Small intestine (tissue), 7 donors: ENCODE measurements around the gene DDX5. TPM values are rescaled to one million over a fixed set of nuclear protein-coding genes. Genes with fewer than 3 reads are reported as not detected.

ENCODE experiments used
- DNase-seq, 2 donors: peaks; one replicate each; pipeline versions ENCODE4 v3.0.0 to v3.0.0-alpha.2; 2013
- FAIRE-seq: peaks from 2 replicates; lab custom pipeline; 2012; peaks lifted over from hg19 to GRCh38; lab: Jason Lieb, UNC
- H3K27ac ChIP-seq, 3 donors: one replicate each; pipeline ENCODE4 v1.5.1; 2013; ENCODE audit warnings: low read length in 2 of 3, mild to moderate bottlenecking in 2 of 3, control low read depth in 1 of 3, inconsistent platforms in 1 of 3, low read depth in 1 of 3, moderate library complexity in 1 of 3
- H3K27me3 ChIP-seq, 3 donors: one replicate each; pipeline ENCODE4 v1.6.1; 2013; ENCODE audit warnings: low read length in 3 of 3, inconsistent platforms in 1 of 3; ENCODE audit not compliant: control insufficient read depth in 3 of 3, insufficient read depth in 3 of 3
- H3K36me3 ChIP-seq, 3 donors: one replicate each; pipeline ENCODE4 v1.6.1; 2013; ENCODE audit warnings: low read length in 3 of 3, inconsistent platforms in 1 of 3, low read depth in 1 of 3, mild to moderate bottlenecking in 1 of 3, moderate library complexity in 1 of 3; ENCODE audit not compliant: control insufficient read depth in 3 of 3, insufficient read depth in 2 of 3
- H3K4me1 ChIP-seq, 3 donors: one replicate each; pipeline ENCODE4 v1.6.1; 2013; ENCODE audit warnings: low read length in 2 of 3, inconsistent platforms in 1 of 3, low read depth in 1 of 3, mild to moderate bottlenecking in 1 of 3, moderate library complexity in 1 of 3; ENCODE audit not compliant: control insufficient read depth in 3 of 3, insufficient read depth in 2 of 3
- H3K4me3 ChIP-seq, 3 donors: one replicate each; pipeline ENCODE4 v1.5.1; 2013; ENCODE audit warnings: low read length in 3 of 3, control low read depth in 1 of 3, inconsistent platforms in 1 of 3, low read depth in 1 of 3, mild to moderate bottlenecking in 1 of 3, moderate library complexity in 1 of 3
- H3K9me3 ChIP-seq, 2 donors: one replicate each; pipeline ENCODE4 v1.6.1; 2013; ENCODE audit warnings: low read depth in 1 of 2, low read length in 1 of 2; ENCODE audit not compliant: control insufficient read depth in 2 of 2, insufficient read depth in 1 of 2
- WGBS, 3 donors: extraction: QIAGEN DNeasy Blood & Tissue Kit; methylation state at CpG; one replicate each; pipeline ENCODE4 v1.1.7; 2013; 5-methylcytosine and 5-hydroxymethylcytosine counted together
- polyA plus RNA-seq, 4 donors: library from polyadenylated mRNA; stranded (reverse) in 3 of 4; unstranded in 1 of 4; fragments of 200-250 nt in 3 of 4; fragments of 120-200 nt in 1 of 4; gene quantifications; one replicate each; pipeline versions ENCODE4 v1.2.1 to v1.2.3, GENCODE V29; 2013
- donor health status: healthy with polysubstance abuse.
- donor health status: control.
- donor health status: control.
- donor health status: Bipolar disorder and iron deficiency.
- donor health status: healthy.

Gene DDX5
- polyA plus RNA-seq, 4 donors, result 269 to 425 (median 321) TPM

- FAIRE-seq (no peak), DNase-seq (no peak)
- no peak overlapping the region for H3K27ac ChIP-seq
- no peaks in the 10 kb centered on the region for H3K9me3 ChIP-seq
- H3K36me3 ChIP-seq, result peaks cover 15 to 44% (median 25%) of the 10 kb centered on the region in 3 donors
- H3K4me3 ChIP-seq, result no peak overlapping the region
- peaks cover 0 to 22% (median 16%) of the 10 kb centered on the region in 3 donors for H3K4me1 ChIP-seq
- WGBS, 3 donors, result 73 to 78% (median 74%) methylated on average over 3 of the region's 3 CpGs
- no peaks in the 10 kb centered on the region for H3K27me3 ChIP-seq
Observed at GRCh38 chr17:64502021-64502420, 4.1 kb downstream of the DDX5 start.

- no peaks in the 10 kb centered on the region for H3K27me3 ChIP-seq
- peaks cover 15 to 44% (median 25%) of the 10 kb centered on the region in 3 donors for H3K36me3 ChIP-seq
- peaks cover 0 to 22% (median 16%) of the 10 kb centered on the region in 3 donors for H3K4me1 ChIP-seq
- H3K27ac ChIP-seq, result no peak overlapping the region
- H3K9me3 ChIP-seq, result no peaks in the 10 kb centered on the region
- H3K4me3 ChIP-seq, result no peak overlapping the region
- FAIRE-seq, result no peak
- 85 to 87% (median 87%) methylated on average over 11 of the region's 11 CpGs for WGBS, 3 donors
- DNase-seq, result no peak
Observed at GRCh38 chr17:64500862-64501765, 5.0 kb downstream of the DDX5 start.

GRCh38 chr17:64500487-64500859 lies 5.6 kb downstream of the DDX5 start:
- FAIRE-seq (no peak), DNase-seq (no peak)
- Histone ChIP-seq H3K9me3 (no peaks in the 10 kb centered on the region), H3K27ac (no peak overlapping the region), H3K4me1 (peaks cover 0 to 29% (median 16%) of the 10 kb centered on the region in 3 donors), H3K36me3 (peaks cover 15 to 44% (median 25%) of the 10 kb centered on the region in 3 donors), H3K27me3 (no peaks in the 10 kb centered on the region), H3K4me3 (no peak overlapping the region)
- 75 to 84% (median 82%) methylated on average over 8 of the region's 8 CpGs for WGBS, 3 donors

- peaks cover 0 to 29% (median 16%) of the 10 kb centered on the region in 3 donors for H3K4me1 ChIP-seq
- FAIRE-seq (no peak), DNase-seq (no peak)
- H3K36me3 ChIP-seq, result peaks cover 15 to 44% (median 25%) of the 10 kb centered on the region in 3 donors
- H3K27me3 ChIP-seq, result no peaks in the 10 kb centered on the region
- WGBS, 3 donors, result 84 to 88% (median 85%) methylated on average over 6 of the region's 6 CpGs
- no peak overlapping the region for H3K27ac ChIP-seq
- no peak overlapping the region for H3K4me3 ChIP-seq
- H3K9me3 ChIP-seq, result no peaks in the 10 kb centered on the region
Observed at GRCh38 chr17:64499805-64500486, 6.1 kb downstream of the DDX5 start.

- Histone ChIP-seq H3K4me1 (peaks cover 0 to 19% (median 10%) of the 10 kb centered on the region in 3 donors), H3K4me3 (no peak overlapping the region), H3K27me3 (no peaks in the 10 kb centered on the region), H3K27ac (peak overlapping the region; percentile 11 to 88 (median 34)), H3K36me3 (peaks cover 15 to 36% (median 23%) of the 10 kb centered on the region in 3 donors), H3K9me3 (no peaks in the 10 kb centered on the region)
- no peak for FAIRE-seq
- WGBS, 3 donors, result 62 to 67% (median 63%) methylated on average over 7 of the region's 7 CpGs
- DNase-seq, result no peak
Observed at GRCh38 chr17:64498308-64499203, 7.5 kb downstream of the DDX5 start.

- H3K27ac ChIP-seq, result peak overlapping the region; percentile 81 to 91 (median 88)
- peaks cover 0 to 16% (median 5%) of the 10 kb centered on the region in 3 donors for H3K4me1 ChIP-seq
- DNase-seq (peak in 1 of 2 donors; percentile 33), FAIRE-seq (no peak)
- peak overlapping the region in 2 of 3 donors; percentile 59 to 80 for H3K4me3 ChIP-seq
- WGBS, 3 donors, result 16 to 28% (median 25%) methylated on average over 4 of the region's 4 CpGs
- H3K9me3 ChIP-seq, result no peaks in the 10 kb centered on the region
- no peaks in the 10 kb centered on the region for H3K27me3 ChIP-seq
- peaks cover 16 to 28% (median 17%) of the 10 kb centered on the region in 3 donors for H3K36me3 ChIP-seq
Observed at GRCh38 chr17:64497565-64498035, 8.5 kb downstream of the DDX5 start.

GRCh38 chr17:64496786-64497564 lies 9.1 kb downstream of the DDX5 start, which contains the start of gene POLG2:
Gene POLG2 (minus strand): TSS chr17:64497054. CDS start chr17:64496968, 86 bp downstream.
- peaks cover 14 to 23% (median 16%) of the 10 kb centered on the region in 3 donors for H3K36me3 ChIP-seq
- peak; percentile 93 to 95 for DNase-seq
- peak within 1 kb of the TSS; percentile 50 to 80 (median 59) for H3K4me3 ChIP-seq
- no peaks in the 10 kb centered on the region for H3K27me3 ChIP-seq
- 1% methylated on average over 47 to 50 of the region's 50 CpGs for WGBS, 3 donors
- peaks cover 0 to 16% (median 5%) of the 10 kb centered on the region in 3 donors for H3K4me1 ChIP-seq
- H3K9me3 ChIP-seq, result no peaks in the 10 kb centered on the region
- H3K27ac ChIP-seq, result peak within 1 kb of the TSS; percentile 81 to 91 (median 88)
- no peak for FAIRE-seq
